ENCODE data around the gene PHACTR1.
A peak's percentile ranks its signal among the peaks of the same experiment; 100 is the strongest.

Gene PHACTR1

DNA sequence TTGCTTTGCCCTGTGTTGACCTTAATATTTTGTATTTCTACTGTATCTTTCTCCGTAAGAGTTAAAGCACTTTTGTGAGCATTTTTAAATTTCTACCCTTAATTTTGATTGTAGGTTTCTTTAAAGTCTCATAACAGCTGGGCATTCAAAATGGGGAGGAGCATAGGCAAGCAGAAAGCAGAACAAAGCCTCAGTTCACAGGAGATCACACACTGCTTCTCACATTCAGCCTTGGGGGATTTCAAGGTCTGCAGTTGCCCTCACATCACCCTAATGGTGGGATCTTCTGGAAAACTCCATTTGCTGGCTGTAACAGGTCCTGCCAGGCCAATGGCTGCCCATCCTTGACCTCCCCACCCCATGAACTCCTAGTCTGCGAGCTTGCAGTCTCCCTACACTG lies 292.9 kb downstream of the PHACTR1 start:
- DNase-seq (ENCODE audit: low read depth) = no peak
- H3K4me3 ChIP-seq (ENCODE audit: low read depth, low read length) = no peak overlapping the region
- in situ Hi-C loops (cut with HindIII; ENCODE audit: low sequenced_read_pairs) = loop anchor here (10.0 kb wide), 1 partner anchor 245 kb away; no protein-coding TSS in a partner anchor
- TF ChIP-seq, protein P1, sequence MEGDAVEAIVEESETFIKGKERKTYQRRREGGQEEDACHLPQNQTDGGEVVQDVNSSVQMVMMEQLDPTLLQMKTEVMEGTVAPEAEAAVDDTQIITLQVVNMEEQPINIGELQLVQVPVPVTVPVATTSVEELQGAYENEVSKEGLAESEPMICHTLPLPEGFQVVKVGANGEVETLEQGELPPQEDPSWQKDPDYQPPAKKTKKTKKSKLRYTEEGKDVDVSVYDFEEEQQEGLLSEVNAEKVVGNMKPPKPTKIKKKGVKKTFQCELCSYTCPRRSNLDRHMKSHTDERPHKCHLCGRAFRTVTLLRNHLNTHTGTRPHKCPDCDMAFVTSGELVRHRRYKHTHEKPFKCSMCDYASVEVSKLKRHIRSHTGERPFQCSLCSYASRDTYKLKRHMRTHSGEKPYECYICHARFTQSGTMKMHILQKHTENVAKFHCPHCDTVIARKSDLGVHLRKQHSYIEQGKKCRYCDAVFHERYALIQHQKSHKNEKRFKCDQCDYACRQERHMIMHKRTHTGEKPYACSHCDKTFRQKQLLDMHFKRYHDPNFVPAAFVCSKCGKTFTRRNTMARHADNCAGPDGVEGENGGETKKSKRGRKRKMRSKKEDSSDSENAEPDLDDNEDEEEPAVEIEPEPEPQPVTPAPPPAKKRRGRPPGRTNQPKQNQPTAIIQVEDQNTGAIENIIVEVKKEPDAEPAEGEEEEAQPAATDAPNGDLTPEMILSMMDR (IDR thresholded peaks at IDR 0.05; ENCODE audit: low read depth, low read length, missing control alignments) = no peak

DNA sequence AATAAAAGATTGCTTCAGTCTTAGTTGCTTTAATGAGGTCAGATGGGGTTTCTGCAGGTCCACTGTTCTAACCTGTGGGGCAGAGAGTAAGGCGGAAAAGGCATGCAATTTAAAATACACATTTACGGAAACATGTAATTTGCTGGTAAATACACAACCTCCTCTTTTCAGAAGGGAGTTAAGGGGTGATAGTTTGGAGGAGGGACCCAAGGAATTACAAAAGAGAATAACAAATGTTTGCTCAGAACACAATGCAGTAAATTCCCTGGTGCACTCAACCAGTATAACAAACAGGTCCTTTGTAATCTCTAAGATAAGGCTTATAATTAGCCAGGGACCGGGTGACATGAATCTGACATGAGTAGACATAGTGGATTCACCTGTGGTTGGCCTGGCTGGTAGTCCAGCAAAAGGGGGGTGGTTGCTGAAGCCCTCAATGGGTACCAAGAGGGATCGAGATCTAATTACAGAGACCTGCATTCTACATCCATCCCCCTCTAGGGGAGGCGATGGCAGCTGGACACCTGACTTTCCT lies 295.1 kb downstream of the PHACTR1 start:
- no peak for DNase-seq (ENCODE audit: low read depth)
- in situ Hi-C loops (cut with HindIII; ENCODE audit: low sequenced_read_pairs) = no loop called here
- no peak overlapping the region for H3K4me3 ChIP-seq (ENCODE audit: low read depth, low read length)
- TF ChIP-seq, protein P1 (IDR thresholded peaks at IDR 0.05; ENCODE audit: low read depth, low read length, missing control alignments) = no peak

DNA sequence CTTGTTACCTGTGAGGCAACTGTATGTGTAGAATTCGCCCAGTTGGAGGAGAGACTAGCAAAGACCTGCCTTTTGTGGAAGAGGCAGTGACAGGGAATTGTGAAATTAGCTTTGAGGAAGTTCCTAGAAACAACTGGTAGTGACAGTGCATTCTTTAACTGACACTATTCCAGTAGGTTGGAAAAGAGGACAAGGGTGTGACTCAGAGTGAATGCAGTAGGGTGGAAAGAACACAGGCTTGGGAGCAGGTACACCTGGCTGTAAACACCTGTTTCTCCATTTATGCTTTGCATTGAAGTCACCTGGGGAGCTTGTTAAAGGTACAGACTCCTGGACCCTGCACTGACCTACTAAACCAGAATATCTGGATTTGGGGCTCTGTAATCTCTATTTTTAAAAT lies 295.7 kb downstream of the PHACTR1 start:
- no peak for DNase-seq (ENCODE audit: low read depth)
- H3K4me3 ChIP-seq (ENCODE audit: low read depth, low read length) = no peak overlapping the region
- in situ Hi-C loops (cut with HindIII; ENCODE audit: low sequenced_read_pairs) = no loop called here

DNA sequence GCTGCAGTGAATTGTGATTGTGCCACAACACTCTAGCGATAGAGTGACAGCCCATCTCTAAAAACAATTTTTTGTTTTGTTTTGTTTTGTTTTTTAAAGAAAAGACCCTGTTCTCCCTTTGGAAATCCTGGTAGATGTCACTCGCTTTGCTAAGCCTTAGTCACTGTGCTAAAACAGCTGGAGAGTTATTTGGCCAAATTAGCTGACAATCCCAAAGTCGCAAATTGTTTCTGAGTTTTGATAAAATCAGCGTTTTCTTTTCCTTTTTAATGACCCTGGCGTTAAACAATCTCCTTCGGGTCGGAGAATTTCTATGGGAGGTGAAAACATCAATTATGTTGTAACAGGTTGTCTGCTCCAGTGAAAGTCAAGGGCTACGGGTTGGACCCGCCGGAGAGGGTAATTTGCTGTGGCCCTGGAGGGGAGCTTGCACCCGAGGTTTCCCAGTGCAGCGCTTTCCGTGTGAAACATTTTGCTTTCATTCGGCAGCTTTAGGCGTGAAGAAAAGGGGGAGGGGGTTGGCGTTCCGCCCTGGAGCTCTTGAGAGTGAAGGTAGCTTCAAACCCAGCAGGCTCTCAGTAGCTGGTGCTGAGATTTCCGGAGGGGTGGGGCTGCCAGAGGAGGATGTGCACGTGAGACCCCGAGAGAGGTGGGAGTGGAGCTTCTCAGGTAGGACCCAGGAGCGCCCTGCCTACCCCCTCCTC lies 296.6 kb downstream of the PHACTR1 start:
- DNase-seq (ENCODE audit: low read depth) = no peak
- in situ Hi-C loops (cut with HindIII; ENCODE audit: low sequenced_read_pairs) = no loop called here
- TF ChIP-seq, protein P1 (IDR thresholded peaks at IDR 0.05; ENCODE audit: low read depth, low read length, missing control alignments) = no peak
- peak overlapping the region; percentile 46 for H3K4me3 ChIP-seq (ENCODE audit: low read depth, low read length)

More for the DNA sequence above, 295.7 kb downstream of the PHACTR1 start:
- TF ChIP-seq, protein P1 (IDR thresholded peaks at IDR 0.05; ENCODE audit: low read depth, low read length, missing control alignments) = no peak

DNA sequence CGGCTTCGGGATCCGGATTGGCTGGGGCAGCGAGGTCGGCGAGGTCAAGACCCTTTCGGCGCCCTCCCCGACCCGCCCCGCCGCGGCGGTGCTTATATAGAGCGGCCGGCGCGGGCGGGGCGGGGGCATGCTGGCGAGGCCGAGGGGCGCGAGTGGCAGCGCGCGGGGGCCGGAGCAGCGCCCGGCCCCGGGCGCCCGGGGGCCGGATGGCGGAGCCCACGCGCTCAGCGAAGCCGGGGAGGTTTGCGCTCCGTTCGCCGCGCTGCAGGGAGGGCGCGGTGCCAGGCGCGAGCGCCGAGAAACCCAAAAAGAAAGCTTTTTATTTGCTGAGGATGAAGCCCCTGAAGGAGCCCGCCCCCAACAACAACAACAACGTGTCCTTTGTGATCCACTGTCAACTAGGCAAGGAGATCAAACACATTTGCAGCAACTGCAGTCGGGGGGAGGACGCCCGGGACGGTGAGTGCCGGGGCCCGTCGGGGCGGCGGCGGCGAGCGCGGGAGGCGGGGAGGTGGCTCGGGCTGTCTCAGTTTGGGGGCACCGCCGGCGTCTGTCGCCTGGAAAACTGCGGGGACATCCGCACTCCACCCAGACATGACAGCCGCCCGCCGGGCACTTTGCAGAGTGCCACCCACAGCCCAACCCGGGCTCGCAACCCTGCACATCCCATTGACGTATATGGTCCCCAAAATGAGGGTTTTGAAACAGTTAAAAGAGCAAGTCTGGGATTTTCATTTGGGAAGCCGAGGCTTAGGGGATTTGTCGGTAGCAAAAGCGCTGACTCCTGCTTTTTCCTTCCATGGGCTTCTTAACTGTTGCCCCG lies 297.3 kb downstream of the PHACTR1 start:
- in situ Hi-C loops (cut with HindIII; ENCODE audit: low sequenced_read_pairs) = no loop called here
- peak overlapping the region; percentile 46 for H3K4me3 ChIP-seq (ENCODE audit: low read depth, low read length)
- TF ChIP-seq, protein P1 (IDR thresholded peaks at IDR 0.05; ENCODE audit: low read depth, low read length, missing control alignments) = no peak
- no peak for DNase-seq (ENCODE audit: low read depth)

DNA sequence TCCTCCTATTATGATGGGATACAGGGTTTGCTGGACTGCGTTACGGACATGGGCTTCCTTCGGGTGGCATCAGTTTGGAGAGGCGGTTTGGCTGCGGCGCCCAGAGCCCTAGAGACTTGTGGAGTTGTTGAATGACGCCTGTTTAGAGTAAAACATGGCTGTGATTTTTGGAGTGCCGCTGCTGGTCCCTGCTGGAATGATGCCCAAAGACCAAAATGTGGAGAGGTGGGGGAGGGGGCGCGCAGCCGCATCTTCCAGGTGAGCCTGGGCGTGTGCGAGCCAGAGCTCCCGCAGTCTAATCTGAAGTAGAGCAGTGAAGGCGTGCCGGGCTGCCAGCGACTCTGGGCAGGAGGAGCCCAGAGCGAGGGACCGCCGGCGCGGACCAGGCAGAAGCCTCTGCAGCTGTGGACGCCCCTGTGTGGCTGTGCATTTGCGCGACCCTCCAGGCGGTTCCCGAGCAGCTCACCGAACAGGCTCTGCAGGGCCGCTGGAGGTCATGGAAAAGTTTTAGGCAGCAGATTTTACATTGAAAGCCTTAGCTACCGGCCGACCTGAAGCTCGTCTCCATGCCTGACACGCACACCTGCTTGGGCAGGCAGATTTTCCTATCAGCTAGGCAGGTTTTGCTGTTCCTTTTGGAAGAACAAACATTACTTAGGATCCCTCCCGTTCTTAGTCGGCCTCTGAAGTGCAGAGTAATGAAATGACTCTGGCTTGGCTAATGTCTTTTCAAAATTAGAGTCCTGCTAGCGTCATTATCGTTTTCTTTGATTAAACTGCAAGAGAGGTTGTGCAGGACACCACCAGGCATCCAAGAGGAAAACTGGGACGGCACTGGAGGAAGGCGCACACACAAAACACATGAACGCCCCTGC lies 298.2 kb downstream of the PHACTR1 start:
- in situ Hi-C loops (cut with HindIII; ENCODE audit: low sequenced_read_pairs) = no loop called here
- TF ChIP-seq, protein P1 (IDR thresholded peaks at IDR 0.05; ENCODE audit: low read depth, low read length, missing control alignments) = no peak
- H3K4me3 ChIP-seq (ENCODE audit: low read depth, low read length) = peak overlapping the region; percentile 46
- DNase-seq (ENCODE audit: low read depth) = no peak
